RPMI8226 (cell line): ENCODE measurements around the gene YAE1.
"Not testable (repeated sequence)": the region's sequence is repeated elsewhere in the genome, so short reads cannot be mapped to it uniquely, and the experiment has no call there.

Experiments used
- DNase-seq: peaks from one replicate; pipeline ENCODE4 v3.0.0-alpha.2; 2015

The YAE1 gene, protein sequence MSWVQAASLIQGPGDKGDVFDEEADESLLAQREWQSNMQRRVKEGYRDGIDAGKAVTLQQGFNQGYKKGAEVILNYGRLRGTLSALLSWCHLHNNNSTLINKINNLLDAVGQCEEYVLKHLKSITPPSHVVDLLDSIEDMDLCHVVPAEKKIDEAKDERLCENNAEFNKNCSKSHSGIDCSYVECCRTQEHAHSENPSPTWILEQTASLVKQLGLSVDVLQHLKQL

GRCh38 chr7:39566023-39566921 is at the start of gene YAE1:
TSS of gene YAE1 (plus strand) at chr7:39566404. CDS start at chr7:39566419, 15 bp downstream.
- DNase-seq, result peak; percentile 88

DNA sequence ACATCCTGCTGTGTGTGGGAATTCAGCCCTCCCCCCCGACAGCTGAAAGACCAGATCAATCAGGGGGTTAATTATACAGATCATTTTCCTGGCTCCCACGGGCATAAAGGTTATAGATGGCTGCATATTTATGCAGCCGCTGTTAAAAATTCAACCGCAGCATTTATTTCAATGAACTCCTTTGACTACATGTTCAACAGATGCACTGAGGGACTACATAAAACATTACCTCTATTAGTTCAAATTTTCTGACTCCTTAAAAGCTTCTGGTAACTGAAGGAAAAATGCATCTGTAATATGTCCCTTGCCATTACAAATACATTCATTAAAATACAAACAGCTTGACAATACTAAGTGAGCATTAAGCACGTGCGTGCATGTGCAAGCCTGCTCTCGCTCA is 49.7 kb upstream of the YAE1 start:
- no peak for DNase-seq

DNA sequence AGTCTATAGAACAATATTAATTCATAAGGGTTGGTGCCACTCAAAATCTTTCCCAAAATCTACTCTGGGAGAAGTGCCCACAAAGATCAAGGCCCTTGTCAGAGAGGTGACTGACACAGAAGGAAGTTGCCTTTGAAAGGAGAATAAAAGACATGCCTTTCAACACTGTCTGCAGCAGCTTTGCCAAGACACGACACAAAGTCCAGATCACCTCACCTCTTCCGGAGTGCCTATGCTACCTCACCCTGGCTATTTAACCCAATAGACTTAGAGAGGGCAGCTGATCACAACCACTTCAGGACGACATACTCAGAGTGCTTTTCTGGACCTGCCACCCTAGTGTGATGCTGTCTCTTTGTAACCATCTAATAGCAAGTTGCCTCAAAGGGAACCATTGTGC is 49.0 kb upstream of the YAE1 start:
- no peak for DNase-seq

DNA sequence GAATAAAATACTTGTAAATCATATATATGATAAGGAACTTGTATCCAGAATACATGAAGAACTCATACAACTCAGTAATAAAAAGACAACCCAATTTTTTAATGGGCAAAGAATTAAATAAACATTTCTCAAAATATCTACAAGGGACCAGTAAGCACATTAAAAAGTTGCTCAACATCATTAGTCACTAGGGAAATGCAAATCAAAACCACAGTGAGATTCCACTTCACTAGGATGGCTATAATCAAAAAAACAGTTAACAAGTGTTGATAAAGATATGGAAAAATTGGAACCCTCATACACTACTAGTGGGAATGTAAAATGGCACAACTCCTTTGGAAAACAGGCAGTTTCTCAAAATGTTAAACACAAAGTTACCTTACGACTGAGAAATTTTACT is 40.3 kb upstream of the YAE1 start:
- DNase-seq, result no peak

- no peak for DNase-seq
Observed at GRCh38 chr7:39526666-39527065, 39.5 kb upstream of the YAE1 start.

DNA sequence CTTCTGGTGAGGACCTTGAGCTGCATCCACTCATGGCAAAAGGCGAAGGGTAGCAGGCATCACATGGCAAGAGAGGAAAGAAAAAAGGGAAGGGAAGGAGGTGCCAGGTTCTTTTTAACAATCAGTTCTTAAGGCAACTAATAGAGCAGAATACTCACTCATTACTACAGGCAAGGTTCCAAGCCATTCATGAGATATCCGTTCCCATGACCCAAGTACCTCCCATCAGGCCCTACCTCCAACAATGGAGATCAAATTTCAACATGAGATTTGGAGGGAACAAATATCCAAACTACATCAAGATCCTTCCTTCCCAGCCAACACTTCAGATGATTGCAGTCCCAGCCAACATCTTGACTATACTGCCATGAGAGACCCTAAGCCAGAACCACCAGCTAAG is 38.9 kb upstream of the YAE1 start:
- DNase-seq, result no peak

DNA sequence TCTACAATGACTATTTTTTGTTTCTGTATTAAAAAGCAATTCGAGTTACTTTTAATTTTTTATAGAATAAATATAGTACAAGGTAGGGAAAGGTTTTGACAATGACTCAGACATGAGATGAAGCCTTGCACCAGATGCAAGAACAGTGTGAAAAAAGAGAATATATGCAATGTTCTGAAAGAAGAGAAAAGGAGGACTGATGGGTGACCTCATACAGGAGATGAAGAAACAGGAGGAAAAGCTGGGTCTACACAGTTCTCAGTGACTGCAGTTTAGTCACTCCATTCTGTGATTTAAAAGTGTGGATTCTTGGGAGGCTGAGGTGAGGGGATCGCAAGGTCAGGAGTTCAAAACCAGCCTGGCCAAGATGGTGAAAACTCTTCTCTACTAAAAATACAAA is 38.3 kb upstream of the YAE1 start:
- no peak for DNase-seq

DNA sequence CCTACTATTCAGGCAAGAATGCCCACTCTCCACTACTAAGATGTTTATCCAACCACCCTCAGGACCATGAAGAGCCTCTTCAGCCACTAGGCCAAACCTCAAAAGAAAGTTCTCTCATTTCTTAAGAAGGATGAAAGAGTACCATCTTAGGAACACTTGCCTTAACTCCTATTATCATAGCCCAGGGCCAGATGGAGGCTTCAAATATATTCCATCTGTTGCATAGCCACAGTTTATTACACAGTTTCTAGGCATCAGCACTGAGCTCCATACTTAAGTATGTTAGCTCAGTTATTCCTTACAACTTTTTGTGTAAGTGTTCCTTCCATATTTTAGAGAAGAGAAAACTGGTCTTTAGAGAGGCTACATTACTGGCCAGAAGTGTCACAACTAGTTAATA is 37.4 kb upstream of the YAE1 start:
- DNase-seq, result no peak

DNA sequence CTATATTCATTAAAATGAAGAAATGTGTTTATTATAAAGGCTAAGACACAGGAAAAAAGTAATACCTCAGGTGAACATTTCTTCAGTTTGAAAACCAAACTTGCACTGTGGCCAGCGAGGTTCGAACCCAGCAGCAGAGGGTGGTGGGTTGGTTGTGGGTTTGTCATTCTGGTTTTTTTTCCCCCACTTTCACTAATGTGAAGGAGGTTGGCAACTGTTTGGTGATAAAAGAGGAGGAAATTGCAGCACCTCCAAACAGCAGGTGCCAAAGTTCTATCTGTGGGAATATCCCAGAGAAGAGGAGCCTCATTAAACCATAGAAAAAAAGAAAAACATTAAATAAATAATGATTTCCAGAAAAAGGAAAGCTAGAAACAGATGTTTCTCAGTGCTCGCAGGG is 36.6 kb upstream of the YAE1 start:
- no peak for DNase-seq

DNA sequence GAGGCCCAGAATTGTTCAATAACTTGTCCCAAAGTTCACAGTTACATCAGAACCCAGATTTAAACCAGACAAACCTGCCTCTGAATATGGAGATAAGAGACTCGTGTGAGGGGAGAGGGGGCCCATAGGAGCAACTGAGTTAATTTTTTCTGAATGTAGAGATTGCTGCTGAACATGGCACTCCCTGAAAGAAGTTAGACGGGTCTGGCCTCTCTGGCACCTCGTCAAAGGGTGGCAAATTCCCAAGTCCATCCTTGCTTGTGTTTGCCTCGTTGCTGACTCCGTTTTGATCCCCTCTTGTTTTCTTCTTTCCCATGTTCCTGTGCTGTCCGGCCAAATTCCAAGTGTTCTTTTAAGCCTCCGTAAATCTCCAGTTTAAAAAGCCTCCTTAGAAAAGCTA is 35.2 kb upstream of the YAE1 start:
- no peak for DNase-seq

DNA sequence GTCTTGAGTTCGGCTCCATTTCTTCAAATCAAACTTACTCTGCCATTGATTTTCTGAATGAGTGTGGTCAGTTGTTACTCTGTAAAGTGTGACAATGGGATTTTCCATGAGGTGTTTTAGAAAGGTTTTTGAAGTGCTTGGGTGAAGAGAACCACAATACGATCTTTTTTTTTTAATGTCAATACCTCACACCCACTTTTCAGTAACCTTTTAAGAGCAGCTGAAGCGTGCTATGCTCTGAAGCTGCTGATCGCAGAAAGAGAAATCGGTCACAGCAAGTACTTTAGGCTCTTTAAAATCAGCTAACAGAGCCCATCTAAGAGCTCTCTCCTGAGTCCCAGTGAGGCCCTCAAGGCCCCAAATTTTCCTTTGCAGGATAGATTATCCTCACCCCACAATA is 34.4 kb upstream of the YAE1 start:
- DNase-seq, result no peak

DNA sequence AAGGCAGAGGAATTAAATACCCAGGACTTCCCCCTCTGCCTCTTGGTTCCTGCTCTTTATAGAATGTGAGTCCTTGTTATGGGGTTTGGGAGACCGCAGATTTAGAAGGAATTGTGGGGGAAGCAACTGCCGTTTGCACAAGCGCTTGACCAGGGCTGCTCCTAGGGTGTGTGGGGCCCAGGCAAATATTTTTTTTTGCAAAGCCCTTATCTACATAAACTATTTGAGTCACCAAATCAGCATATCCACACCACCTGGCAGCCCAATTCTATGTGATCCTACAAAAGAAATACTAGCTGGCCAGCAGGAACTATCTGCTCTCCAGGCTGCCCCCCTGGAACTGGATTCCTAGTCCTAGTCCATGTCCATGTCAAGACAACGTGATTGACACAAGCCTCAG is 33.4 kb upstream of the YAE1 start:
- no peak for DNase-seq

DNA sequence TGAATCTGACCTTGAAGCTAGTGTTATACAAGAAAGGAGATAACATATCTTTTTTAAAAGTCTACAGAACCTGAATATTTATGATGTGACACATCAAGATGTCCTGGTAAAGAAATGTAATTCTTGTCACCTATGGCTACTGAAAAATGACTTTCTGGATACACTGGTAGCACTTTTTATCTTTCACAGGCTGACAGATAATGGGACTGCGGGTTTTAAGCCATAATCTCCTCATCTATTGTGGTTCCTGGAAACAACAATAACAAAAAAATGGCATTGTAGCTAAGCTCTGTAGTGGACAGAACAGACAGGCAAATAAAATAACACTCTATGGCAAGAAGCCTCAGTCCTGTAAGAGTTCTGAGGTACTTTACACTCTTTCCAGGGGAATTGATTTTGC is 31.6 kb upstream of the YAE1 start:
- no peak for DNase-seq

- DNase-seq, result no peak
Observed at GRCh38 chr7:39535064-39535463, 31.1 kb upstream of the YAE1 start.

GRCh38 chr7:39535720-39536119 is 30.5 kb upstream of the YAE1 start:
- DNase-seq, result no peak

DNA sequence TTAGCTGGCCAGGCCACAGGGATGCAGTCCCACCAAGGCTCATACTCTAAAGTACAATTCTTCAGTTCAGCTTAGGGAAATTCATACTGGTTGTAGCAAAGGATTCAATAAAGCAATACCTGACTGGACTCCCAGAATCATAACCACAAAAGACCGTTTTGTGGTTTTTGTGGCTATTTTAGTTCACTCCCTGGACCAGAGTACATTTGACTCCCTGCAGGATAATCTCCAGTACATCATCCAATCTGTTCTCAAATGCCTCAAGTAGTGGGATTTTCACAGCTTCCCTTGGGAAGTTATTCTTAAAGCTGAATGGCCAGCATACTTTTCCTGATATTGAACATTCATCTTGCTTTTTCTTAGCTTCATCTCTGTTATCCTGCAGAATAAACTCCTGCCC is 29.3 kb upstream of the YAE1 start:
- DNase-seq, result no peak

- DNase-seq, result no peak
Observed at GRCh38 chr7:39539816-39540215, 26.4 kb upstream of the YAE1 start.

- DNase-seq, result no peak
Observed at GRCh38 chr7:39540320-39540719, 25.9 kb upstream of the YAE1 start.

- no peak for DNase-seq
Observed at GRCh38 chr7:39541511-39541910, 24.7 kb upstream of the YAE1 start.

GRCh38 chr7:39544774-39545173 is 21.4 kb upstream of the YAE1 start:
- DNase-seq, result not testable (repeated sequence)

GRCh38 chr7:39547336-39547735 is 18.9 kb upstream of the YAE1 start:
- DNase-seq, result no peak

- no peak for DNase-seq
Observed at GRCh38 chr7:39550411-39550810, 15.8 kb upstream of the YAE1 start.

DNA sequence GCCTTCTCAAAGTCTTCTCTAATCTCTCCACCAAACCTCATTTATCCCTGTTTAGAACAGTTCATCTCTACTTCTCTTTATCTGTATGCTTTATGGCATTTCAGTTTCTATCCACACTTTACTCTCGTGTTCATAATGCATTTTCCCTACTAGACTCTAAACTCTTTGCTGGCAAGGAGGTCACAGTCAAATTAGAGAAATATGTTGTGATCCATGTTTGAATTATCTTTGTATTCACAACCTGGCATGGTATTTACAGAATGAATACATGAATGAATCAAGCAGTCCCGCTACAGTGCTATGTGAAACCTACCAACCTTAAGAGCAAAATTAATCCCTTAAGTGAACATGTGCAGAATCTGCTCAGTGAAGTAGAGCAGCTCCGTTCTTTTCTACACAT is 12.8 kb upstream of the YAE1 start:
- DNase-seq, result no peak

GRCh38 chr7:39554583-39555165 is 11.5 kb upstream of the YAE1 start:
- no peak for DNase-seq
